NCI-H524 treated with DMSO at 0.1 percent for 48 hours (cell line): ENCODE measurements around the gene C4orf33.

Experiments
- DNase-seq: peaks from one replicate; lab custom pipeline; 2025; lab: John Stamatoyannopoulos, UW

Gene C4orf33

DNA sequence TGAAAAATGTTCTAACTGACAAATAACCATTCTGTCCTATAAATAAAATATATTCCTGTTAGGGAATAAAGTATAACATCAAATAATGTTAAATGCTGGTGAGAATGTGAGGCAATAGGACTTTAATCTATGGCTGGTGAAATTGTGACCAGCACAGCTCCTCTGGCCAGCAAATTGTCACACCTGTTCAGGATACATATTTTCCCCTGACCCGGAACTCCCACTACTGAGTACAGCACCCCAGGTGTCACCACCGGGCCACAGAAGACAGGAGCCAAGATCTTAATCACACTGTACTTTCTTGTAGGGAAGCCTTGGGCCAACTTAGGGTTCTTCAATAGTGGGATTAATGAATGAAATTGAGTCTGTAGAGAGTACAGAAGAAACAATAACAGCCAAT, 33.2 kb downstream of the C4orf33 start:
- no peak for DNase-seq

DNA sequence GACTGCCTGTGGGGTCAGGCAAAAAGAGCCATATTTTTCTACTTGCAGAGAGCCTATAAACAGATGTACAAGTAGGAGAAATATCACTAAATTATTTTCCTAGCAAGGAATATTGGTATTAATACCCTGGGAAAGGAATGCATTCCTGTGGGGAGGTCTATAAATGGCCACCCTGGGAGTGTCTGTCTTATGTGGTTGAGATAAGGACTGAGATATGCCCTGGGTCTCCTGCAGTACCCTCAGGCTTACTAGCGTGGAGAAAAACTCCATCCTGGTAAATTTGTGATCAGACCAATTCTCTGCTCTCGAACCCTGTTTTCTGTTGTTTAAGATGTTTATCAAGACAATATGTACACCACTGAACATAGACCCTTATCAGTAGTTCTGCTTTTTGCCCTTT, 35.4 kb downstream of the C4orf33 start:
- no peak for DNase-seq

DNA sequence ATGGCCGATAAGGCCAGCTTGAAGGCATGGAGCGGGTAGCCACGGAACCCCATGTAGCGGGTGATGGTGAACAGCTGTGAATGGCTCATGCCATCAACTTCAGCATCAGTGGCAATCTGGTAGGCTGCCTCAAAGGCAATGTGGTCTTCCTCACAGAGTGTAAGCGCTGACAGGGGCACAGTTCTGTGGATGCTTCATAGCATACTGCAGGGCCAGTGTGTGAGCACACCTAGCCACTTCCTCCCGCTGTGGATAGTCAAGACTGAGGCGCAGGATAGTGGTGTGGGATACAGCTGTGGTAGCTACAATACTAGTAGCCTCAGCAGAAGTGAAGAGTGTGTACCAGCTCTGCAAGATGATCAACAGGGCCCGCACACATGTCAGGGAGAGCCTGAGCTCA, 40.5 kb downstream of the C4orf33 start:
- DNase-seq: no peak

DNA sequence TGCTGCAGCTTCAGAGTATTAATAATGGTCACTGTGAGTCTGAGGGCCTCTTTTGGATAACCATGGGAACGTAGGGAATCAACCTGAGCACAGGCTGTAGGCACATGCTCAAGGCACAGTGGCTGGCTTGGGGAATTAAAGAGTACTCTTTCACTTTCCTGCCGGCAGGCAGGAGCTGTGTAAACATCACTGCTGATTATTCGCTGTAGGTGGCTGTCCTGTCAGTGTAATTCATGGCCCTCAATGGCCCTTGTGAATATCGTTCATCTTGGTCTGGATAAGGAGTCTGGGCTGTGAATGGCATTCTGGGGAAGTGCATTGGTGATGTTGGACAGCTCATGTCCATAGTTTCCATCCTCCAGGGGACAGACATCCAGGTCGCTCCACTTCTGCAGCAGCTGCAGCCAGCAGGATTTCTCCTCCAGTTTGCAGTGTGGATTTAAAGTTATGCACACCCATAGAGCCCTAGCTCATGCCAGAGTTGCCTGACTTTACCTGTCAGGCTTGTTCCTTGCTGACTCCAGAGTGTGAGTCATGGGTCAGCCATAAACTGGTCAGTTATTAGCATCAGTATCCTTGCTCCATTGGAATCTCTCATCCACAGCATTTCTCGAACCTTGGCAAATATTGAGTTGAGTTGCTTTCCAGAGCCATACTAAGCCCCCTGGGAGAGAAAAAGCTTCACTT, 43.0 kb downstream of the C4orf33 start:
- DNase-seq: no peak

DNA sequence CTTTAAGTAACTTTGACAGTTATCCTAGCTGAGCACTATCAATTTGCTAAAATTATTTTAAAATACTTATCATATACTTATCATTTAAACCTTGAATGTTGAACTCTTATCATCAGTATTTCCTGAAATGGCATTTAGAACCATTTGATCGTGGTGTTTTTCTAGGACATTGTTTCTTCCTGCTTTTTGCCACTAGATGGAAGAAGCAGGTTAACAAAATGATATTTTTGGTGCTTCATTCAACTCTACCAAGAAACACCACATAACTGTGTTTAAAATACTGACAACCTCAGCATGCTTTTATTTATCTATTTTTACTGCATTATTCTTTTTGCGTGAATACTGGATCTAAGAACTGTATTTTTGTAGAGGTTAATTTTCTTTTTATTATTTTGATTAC, 44.6 kb downstream of the C4orf33 start:
- DNase-seq: no peak

DNA sequence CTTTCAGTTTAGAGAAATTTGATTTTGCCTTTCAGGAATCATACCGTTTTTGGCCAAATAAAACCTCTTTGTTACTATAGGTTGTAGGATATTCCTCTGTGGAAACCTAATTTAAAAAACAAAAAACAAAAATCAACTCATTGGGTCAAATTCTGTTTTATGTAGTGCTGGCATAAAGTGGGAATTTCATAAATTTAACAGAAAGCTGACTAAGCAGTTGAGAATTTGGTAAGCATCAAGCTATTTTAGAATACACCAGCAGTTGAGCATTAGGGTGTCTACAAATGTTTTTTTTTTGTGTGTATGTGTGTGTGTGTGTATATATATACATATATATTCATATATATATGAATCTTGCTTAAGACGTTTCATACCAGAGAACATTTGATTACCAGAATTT, 47.4 kb downstream of the C4orf33 start:
- no peak for DNase-seq

DNA sequence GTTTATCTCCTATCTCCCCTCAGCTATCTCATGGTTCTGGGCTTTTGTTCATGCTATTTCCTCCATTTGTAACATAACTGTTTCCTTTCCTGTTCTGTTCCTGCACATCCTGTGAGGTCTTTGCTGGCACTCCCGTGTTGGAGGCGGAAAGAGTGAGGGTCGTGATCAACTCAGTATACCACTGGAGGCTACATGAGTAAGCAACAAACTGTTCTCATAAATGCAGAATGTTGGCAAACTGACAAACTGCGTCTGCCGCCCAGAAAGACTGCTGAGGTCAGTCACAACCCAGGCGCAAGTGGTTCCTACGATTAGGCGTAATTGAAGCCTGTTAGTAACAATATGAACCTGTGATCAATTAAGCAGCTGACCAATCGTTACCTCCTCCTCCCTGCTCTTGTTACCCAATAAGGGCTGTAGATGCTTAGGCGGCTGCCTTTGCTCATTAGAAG, 48.8 kb downstream of the C4orf33 start:
- no peak for DNase-seq

DNA sequence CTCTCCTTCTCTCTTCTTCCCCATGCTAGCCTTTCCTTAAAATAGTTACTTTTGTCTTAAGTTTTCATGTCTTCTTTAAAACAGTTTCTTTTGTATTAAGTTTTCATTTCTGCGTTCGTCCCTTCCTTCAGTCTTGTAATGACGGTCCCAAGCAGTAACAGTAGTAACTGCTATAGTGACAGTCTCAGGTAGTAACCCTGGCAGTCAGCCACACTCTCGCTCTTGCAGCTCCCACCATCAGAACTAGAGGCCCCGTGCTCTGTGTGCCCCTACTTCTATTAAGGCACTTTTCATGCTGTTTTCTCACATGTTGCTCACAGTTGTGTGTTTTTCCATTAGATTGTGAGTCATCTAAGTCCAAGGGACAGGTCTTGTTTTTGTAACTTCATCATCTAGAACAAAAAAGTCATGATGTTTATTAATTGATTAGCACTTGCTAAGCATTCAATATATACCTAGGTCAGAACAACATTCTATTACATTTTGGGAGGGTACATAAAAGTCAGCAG, 49.3 kb downstream of the C4orf33 start:
- DNase-seq: no peak

DNA sequence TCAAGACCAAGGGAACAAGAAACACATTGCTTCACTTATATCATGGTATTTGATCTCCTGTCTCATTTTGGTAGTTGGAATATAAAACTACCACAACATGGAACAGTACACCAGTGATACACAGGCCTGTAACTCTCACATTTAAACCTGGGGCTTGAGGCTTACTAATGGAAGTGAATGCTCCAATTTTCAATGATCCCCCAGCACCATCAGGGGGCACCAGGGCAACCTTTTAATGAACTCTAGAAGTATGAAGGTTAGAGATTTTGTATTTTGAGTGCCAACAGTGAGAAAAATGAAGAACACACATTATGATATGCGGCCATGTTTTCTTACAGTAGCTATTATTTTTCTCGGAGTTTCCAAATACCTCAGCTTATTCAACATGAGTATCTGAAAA, 50.7 kb downstream of the C4orf33 start:
- DNase-seq: no peak

DNA sequence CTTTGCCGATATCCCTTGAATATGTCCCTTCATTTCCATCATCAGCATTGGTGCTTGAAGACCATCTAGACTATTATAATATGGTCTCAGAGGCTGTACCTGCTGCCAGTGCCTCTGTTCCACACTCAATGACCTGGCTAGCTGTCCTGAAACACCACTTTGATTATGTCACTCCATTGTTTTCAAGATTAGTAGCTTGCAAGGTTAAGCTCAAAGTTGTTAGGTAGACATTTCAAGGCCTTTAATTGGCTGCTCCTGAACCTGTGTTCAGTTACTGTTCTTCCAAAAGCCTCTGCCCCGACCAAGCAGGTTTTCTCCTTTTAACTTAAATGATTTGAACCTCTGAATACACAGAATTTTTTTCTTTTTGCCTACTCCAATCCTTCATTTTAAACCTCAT, 52.9 kb downstream of the C4orf33 start:
- no peak for DNase-seq

DNA sequence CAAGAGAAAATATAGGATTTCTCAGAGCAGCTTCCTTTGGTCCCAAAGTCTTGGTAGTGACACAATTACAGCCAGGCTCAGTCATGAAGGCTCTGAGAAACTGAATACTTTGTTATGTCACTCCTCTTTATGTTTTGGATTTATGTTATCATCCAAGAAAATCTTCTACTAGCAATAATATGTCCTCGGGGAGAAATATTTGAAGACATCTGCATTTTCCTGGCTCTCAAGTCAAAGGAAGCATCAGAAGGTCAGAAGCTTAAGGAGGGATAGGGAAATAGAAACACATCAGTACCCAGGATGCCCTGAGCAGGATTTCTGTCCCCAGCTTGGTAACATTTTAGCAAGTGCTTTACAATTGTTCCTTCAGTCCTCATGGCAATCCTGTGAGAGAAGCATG, 54.0 kb downstream of the C4orf33 start:
- no peak for DNase-seq

DNA sequence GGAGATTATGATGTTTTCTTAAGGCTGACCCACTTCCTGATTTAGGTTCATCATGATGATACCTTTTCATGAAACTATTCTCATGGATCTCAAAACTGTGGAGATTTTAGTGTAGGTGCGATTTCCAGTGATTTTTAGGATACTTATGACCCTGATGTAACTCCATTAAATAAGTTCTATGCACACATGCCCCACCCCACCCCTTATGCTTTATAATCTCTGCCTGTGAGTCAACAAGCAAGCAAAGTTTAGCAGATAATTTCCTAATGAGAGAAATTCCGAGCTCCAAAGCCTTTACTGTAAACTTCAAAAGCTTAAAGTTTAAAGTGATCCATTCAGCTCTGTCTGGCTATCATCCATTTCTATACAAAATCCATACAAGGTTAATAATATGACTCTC, 56.4 kb downstream of the C4orf33 start:
- DNase-seq: no peak

DNA sequence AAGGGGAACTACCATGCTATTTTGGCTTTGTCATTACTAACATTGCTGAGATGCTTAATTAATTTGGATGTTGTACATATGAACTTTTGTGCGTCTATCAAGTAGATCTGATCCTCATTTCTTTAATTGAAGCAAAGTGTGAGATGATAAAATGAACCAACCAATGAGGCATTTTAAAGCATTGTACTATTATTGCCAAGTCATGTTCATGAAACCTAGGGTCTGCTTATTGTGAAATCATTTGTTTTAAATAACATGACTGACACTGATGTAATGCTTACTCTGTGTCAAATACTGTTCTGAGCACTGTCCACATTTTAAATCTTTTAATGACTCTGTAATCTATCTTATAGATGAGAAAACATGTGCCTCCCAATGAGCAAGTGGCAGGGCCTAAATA, 57.7 kb downstream of the C4orf33 start:
- DNase-seq: no peak

DNA sequence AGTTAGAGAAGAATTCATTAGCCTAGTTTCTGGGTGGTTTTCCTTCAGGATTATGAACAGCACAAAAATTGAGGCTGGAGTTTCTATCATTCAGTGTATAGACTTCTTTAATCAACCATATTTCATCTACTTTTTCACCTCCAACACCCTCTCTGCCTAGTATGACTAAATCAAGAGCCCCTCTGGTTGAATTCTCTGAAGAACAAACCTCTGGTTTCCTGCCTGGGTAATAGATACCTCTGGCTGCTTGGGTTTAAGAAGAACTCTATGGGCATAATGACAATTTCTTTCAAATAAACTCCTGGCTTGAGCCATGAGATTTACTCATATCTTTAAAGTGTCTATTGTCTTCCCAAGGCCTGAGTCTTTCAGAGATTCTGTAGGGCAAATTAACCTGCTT, 66.5 kb downstream of the C4orf33 start:
- no peak for DNase-seq

DNA sequence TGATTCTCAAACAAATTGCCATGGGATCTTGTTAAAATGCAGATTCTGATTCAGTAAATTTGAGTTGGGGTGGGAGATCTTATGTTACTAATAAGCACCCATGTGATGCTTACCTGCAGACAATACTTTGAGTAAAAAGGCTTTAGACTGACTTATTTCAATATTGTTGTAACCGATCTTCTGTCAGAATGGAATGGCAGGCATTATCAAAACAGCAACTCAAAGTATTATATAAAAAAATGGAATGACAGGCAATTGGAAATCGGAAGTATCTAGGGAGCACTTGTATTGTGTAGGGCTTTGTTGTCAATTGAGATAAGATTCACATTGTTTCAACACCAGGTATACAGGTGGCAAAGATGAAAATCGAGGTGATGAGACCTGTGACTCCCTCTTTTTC, 67.5 kb downstream of the C4orf33 start:
- no peak for DNase-seq

DNA sequence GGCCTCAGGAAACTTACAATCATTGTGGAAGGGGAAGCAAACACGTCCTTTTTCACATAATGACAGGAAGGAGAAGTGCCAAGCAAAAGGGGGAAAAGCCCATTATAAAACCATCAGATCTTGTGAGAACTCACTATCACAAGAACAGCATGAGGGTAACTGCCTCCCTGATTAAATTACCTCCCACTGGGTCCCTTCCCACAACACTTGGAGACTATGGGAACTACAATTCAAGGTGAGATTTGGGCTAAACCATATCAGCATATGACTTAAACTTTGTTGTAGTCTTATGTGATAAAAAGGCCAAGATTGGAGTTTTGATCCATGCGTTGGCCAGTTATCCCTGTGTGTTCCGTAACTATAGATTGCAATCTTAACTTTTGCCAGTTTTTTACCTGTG, 68.3 kb downstream of the C4orf33 start:
- no peak for DNase-seq
